NCI-H774 (cell line): Measurements from ENCODE around the gene NUPR1.
A peak's percentile ranks its signal among the peaks of the same experiment; 100 is the strongest.
"Not testable (repeated sequence)": the region's sequence is repeated elsewhere in the genome, so short reads cannot be mapped to it uniquely, and the experiment has no call there.

Source experiments
- DNase-seq: peaks from one replicate; lab custom pipeline; 2025; lab: John Stamatoyannopoulos, UW

The NUPR1 gene

GRCh38 chr16:28498666-28499381 is 40.0 kb downstream of the NUPR1 start:
- no peak for DNase-seq

- DNase-seq: no peak
These were observed 40.7 kb downstream of the NUPR1 start for GRCh38 chr16:28497861-28498599.

GRCh38 chr16:28497386-28497785 is 41.4 kb downstream of the NUPR1 start:
- DNase-seq: no peak

GRCh38 chr16:28496844-28497243 is 41.9 kb downstream of the NUPR1 start:
- no peak for DNase-seq

- no peak for DNase-seq
These were observed 42.7 kb downstream of the NUPR1 start for GRCh38 chr16:28495795-28496749.

- DNase-seq: no peak
These were observed 43.5 kb downstream of the NUPR1 start for GRCh38 chr16:28495098-28495793.

GRCh38 chr16:28494121-28494851 is 44.5 kb downstream of the NUPR1 start, which contains the start of gene APOBR:
Gene APOBR (plus strand): TSS chr16:28494643. CDS start chr16:28494682, 39 bp downstream.
- DNase-seq: no peak

GRCh38 chr16:28492511-28492910 is 46.3 kb downstream of the NUPR1 start:
- no peak for DNase-seq

GRCh38 chr16:28491970-28492474 is 46.8 kb downstream of the NUPR1 start, which contains the start of gene CLN3:
Gene CLN3 (minus strand): TSS chr16:28492074. CDS start chr16:28491759, 315 bp downstream.
- peak; percentile 93 for DNase-seq

- DNase-seq: no peak
These were observed 47.4 kb downstream of the NUPR1 start for GRCh38 chr16:28491230-28491969.

- no peak for DNase-seq
These were observed 52.5 kb downstream of the NUPR1 start for GRCh38 chr16:28486266-28486665.

- DNase-seq: not testable (repeated sequence)
These were observed 55.4 kb downstream of the NUPR1 start for GRCh38 chr16:28483361-28483760.
